HepG2 (cell line): ENCODE results near the gene EHD1. TPM values are rescaled to one million over a fixed set of nuclear protein-coding genes. Genes with fewer than 3 reads are reported as not detected.
A peak's percentile ranks its signal among the peaks of the same experiment; 100 is the strongest.

Experiments used
- ARNT ChIP-seq: fragments of 450-650 bp; IDR thresholded peaks from 2 replicates; pipeline ENCODE4 v1.6.1; 2017
- EED ChIP-seq: sonication (generic); formaldehyde crosslinking; IDR thresholded peaks from 2 replicates; pipeline ENCODE4 v1.5.0; 2020; ENCODE audit warnings: mild to moderate bottlenecking, missing genetic modification reagents
- ESRRA ChIP-seq: sonication (generic); formaldehyde crosslinking; IDR thresholded peaks from 2 replicates; pipeline ENCODE4 v1.5.1; 2020; ENCODE audit warnings: mild to moderate bottlenecking, low read depth, missing genetic modification reagents
- GLMP ChIP-seq: sonication (generic); formaldehyde crosslinking; IDR thresholded peaks from 2 replicates; pipeline ENCODE4 v1.9.0; 2021; ENCODE audit warnings: missing genetic modification reagents, mild to moderate bottlenecking, borderline replicate concordance
- HOXA7 ChIP-seq: sonication (generic); formaldehyde crosslinking; IDR thresholded peaks from 2 replicates; pipeline ENCODE4 v1.8.1; 2022; ENCODE audit warnings: mild to moderate bottlenecking, missing genetic modification reagents, moderate library complexity
- MAFG ChIP-seq: sonication (generic); formaldehyde crosslinking; IDR thresholded peaks from 2 replicates; pipeline ENCODE4 v1.5.1; 2020; ENCODE audit warnings: mild to moderate bottlenecking, missing genetic modification reagents
- MED8 ChIP-seq: sonication (generic); formaldehyde crosslinking; IDR thresholded peaks from 2 replicates; pipeline ENCODE4 v1.8.1; 2023; ENCODE audit warnings: mild to moderate bottlenecking, missing genetic modification reagents; ENCODE audit not compliant: insufficient replicate concordance
- MNT ChIP-seq: fragments of 450-650 bp; IDR thresholded peaks from 2 replicates; pipeline ENCODE4 v1.6.1; 2016
- NFE2L2 ChIP-seq: fragments of 150-350 bp; IDR thresholded peaks from 2 replicates; pipeline ENCODE4 v1.6.1; 2014; ENCODE audit warnings: low read length
- NR2F1 ChIP-seq, 2 experiments: fragments of 450-650 bp in 1 of 2; formaldehyde crosslinking in 1 of 2; IDR thresholded peaks; 2 replicates each; pipeline versions ENCODE4 v1.5.0 to v1.6.1; 2016 to 2020; ENCODE audit warnings: mild to moderate bottlenecking in 1 of 2, missing compliant biosample characterization in 1 of 2, missing genetic modification reagents in 1 of 2, moderate library complexity in 1 of 2
- PATZ1 ChIP-seq: sonication (generic); formaldehyde crosslinking; IDR thresholded peaks from 2 replicates; pipeline ENCODE4 v1.4.0; 2020; ENCODE audit warnings: missing genetic modification reagents
- POGZ ChIP-seq: sonication (generic); formaldehyde crosslinking; IDR thresholded peaks from 2 replicates; pipeline ENCODE4 v1.4.0; 2020; ENCODE audit warnings: mild to moderate bottlenecking, missing genetic modification reagents
- SALL2 ChIP-seq: sonication (generic); formaldehyde crosslinking; IDR thresholded peaks from 2 replicates; pipeline ENCODE4 v1.8.1; 2023; ENCODE audit warnings: mild to moderate bottlenecking, missing genetic modification reagents, inconsistent platforms
- SRSF9 ChIP-seq: fragments of 200-400 bp; formaldehyde crosslinking; IDR thresholded peaks from 2 replicates; pipeline ENCODE4 v1.6.1; 2018; ENCODE audit warnings: borderline replicate concordance, mild to moderate bottlenecking, low read depth, low read length; ENCODE audit not compliant: insufficient read depth, poor library complexity, severe bottlenecking
- TRIM24 ChIP-seq: sonication (generic); formaldehyde crosslinking; IDR thresholded peaks from 2 replicates; pipeline ENCODE4 v1.8.0; 2022; ENCODE audit warnings: mild to moderate bottlenecking, missing genetic modification reagents
- ZFAT ChIP-seq: sonication (generic); formaldehyde crosslinking; conservative IDR thresholded peaks from 2 replicates; pipeline ENCODE4 v1.8.1; 2023; ENCODE audit warnings: missing genetic modification reagents, inconsistent platforms
- ZKSCAN1 ChIP-seq: fragments of 150-350 bp; IDR thresholded peaks from 2 replicates; pipeline ENCODE4 v1.6.1; 2014; ENCODE audit warnings: low read length
- ZNF160 ChIP-seq: sonication (generic); formaldehyde crosslinking; IDR thresholded peaks from 2 replicates; pipeline ENCODE4 v1.8.0; 2022; ENCODE audit warnings: mild to moderate bottlenecking, inconsistent platforms, missing genetic modification reagents
- ZNF296 ChIP-seq: sonication (generic); formaldehyde crosslinking; conservative IDR thresholded peaks from 2 replicates; pipeline ENCODE4 v1.5.0; 2020; ENCODE audit warnings: mild to moderate bottlenecking, missing genetic modification reagents
- ZNF343 ChIP-seq: sonication (generic); formaldehyde crosslinking; IDR thresholded peaks from 2 replicates; pipeline ENCODE4 v1.4.0; 2020; ENCODE audit warnings: mild to moderate bottlenecking, missing genetic modification reagents
- ZNF512B ChIP-seq: sonication (generic); formaldehyde crosslinking; IDR thresholded peaks from 2 replicates; pipeline ENCODE4 v1.5.1; 2020; ENCODE audit warnings: missing genetic modification reagents, mild to moderate bottlenecking, borderline replicate concordance
- ZNF564 ChIP-seq: sonication (generic); formaldehyde crosslinking; IDR thresholded peaks from 2 replicates; pipeline ENCODE4 v1.8.1; 2023; ENCODE audit warnings: mild to moderate bottlenecking, missing genetic modification reagents
- ZNF724P ChIP-seq: sonication (generic); formaldehyde crosslinking; IDR thresholded peaks from 2 replicates; pipeline ENCODE4 v1.8.0; 2022; ENCODE audit warnings: missing genetic modification reagents, borderline replicate concordance
- polyA plus RNA-seq, 8 experiments: library from polyadenylated mRNA; depleted of rRNA in 3 of 8; stranded (reverse) in 7 of 8; unstranded in 1 of 8; fragments of >200 nt; fragmentation: Illumina TruSeq in 4 of 8; extraction: Trizol in 4 of 8; gene quantifications; 2 replicates each; pipeline versions ENCODE4 v1.2.1 to v1.2.3, GENCODE V29; 2011 to 2016; ENCODE audit warnings: low read depth in 4 of 8, missing spikeins in 1 of 8, mixed read lengths in 1 of 8; ENCODE audit not compliant: insufficient read depth in 1 of 8
- total RNA-seq, 5 experiments: library from RNA; depleted of rRNA; stranded (reverse); fragments of >200 nt; fragmentation: Illumina TruSeq; extraction: Trizol; gene quantifications; 2 replicates each; pipeline ENCODE4 v1.2.3, GENCODE V29; 2016; ENCODE audit warnings: low read depth in 1 of 5

Gene EHD1
- total and polyA plus RNA-seq, 2 of the 13 experiments (the other 11 are each of a cell fraction or from before 2014, with no cell fraction given) = 23.6 to 26.6 TPM

DNA sequence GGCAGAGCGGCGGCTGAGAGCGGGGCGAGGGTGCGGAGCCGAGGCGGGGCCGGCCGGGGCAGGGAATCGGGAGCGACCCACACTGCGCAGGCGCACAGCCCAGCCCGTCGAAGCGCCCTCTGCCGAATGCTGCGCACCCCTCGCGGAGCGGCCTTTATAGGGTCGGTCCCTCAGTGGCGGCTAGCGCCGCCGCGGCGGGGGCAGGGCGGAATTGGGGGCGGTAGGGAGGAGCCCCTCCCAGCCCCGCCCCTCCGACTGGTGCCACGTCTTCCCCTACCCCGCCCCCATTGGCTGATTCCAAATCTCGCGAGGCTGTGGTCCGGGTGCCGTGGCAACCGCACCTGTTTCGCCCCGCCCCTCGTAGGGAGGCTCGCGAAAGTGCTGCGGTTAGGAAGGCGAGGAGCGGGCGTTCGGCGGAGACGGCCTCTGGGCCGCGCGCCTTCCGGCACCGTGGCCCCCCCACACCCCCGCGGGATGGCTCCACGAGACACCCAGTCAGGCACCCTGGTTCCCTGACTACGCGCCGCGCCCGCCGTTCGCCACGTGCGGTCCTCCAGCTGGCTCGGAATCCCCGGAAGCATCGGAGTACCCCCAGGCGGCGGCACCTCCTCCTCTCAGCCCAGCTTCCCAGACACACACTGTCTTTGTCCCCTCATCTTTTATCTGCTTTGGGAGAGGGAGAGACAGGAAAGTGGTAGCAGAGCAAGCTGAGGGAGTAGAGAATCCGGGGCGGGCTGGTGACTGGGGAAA lies at the start of gene EHD1 (continued):
- TF ChIP-seq SRSF9 = no peak
- no peak for TF ChIP-seq ZNF296 (CRISPR knock-in tag)
- peak; percentile 91 for TF ChIP-seq ZFAT (CRISPR knock-in tag)
- TF ChIP-seq SALL2 (CRISPR knock-in tag) = peak; percentile 75; the same call in 1 of the 2 replicates
- no peak for TF ChIP-seq TRIM24 (CRISPR knock-in tag)
- 0 out of 2 replicates have a peak, but pooled peaks have one; percentile 10 for TF ChIP-seq ZNF564 (CRISPR knock-in tag)
- TF ChIP-seq ESRRA = peak; percentile 26
- TF ChIP-seq ARNT = no peak
- TF ChIP-seq HOXA7 = no peak
- no peak for TF ChIP-seq ZNF724P (CRISPR knock-in tag)
- TF ChIP-seq GLMP (CRISPR knock-in tag) = no peak
- TF ChIP-seq NFE2L2 = no peak
- no peak for TF ChIP-seq ZNF512B (CRISPR knock-in tag)
- TF ChIP-seq PATZ1 (CRISPR knock-in tag) = peak; percentile 94
- TF ChIP-seq POGZ (CRISPR knock-in tag) = peak; percentile 79
- no peak for TF ChIP-seq MAFG (CRISPR knock-in tag)
- TF ChIP-seq MED8 = peak; percentile 89
- TF ChIP-seq ZNF343 = peak; percentile 88
- TF ChIP-seq ZKSCAN1 = no peak
- TF ChIP-seq MNT = 0 out of 2 replicates have a peak, but pooled peaks have one; percentile 48
- peak; percentile 38; the same call in 1 of the 2 replicates for TF ChIP-seq ZNF160
- no peak for TF ChIP-seq NR2F1 (CRISPR knock-in tag; IDR thresholded peaks at IDR 0.05)
- peak; percentile 20 for TF ChIP-seq EED (CRISPR knock-in tag)
